ENCODE results near the gene RNF217.
"Not testable (repeated sequence)": the region's sequence is repeated elsewhere in the genome, so short reads cannot be mapped to it uniquely, and the experiment has no call there.

The RNF217 gene

DNA sequence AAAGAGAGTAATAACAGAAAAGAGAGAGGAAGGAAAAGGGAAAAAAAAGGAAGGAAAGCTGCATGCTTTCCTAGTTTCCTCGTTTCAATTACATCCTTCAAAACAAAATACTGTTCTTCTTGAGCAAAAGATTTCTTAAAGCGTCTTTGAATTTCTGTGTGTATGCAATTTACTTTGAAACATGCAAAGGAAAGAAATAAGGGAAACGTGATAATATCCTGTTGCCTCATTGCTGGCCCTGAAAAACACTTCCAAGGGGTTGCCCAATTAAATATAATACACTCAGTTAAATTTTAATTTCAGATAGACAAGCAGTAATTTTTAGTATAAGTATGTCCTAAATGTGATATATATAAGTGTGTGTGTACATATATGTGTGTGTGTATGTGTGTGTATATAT is 140.2 kb downstream of the RNF217 start:
- no peak for DNase-seq

- DNase-seq, result peak; percentile 45
Observed at GRCh38 chr6:125102891-125103290, 140.7 kb downstream of the RNF217 start.

GRCh38 chr6:125104425-125104824 is 142.2 kb downstream of the RNF217 start:
- DNase-seq, result no peak

GRCh38 chr6:125107048-125107447 is 144.8 kb downstream of the RNF217 start:
- no peak for DNase-seq

GRCh38 chr6:125107896-125108295 is 145.7 kb downstream of the RNF217 start:
- no peak for DNase-seq

DNA sequence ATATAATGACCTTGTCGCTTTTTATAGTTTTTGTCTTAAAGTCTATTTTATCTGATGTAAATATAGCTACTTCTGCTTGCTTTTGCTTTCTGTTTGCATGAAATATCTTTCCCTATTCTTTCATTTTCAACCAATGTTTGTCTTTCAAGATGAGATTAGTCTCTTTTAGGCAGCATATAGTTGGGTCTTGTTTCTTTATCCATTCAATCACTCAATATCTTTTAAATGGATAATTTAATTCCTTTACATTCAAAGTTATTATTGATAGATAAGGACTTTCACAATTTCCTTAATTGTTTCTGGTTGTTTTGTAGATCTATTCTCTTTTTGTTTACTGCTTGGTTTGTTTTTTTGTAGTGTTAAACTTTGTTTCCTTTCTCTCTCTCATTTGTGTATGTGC is 147.8 kb downstream of the RNF217 start:
- DNase-seq, result no peak

GRCh38 chr6:125111219-125111983 is 149.2 kb downstream of the RNF217 start:
- no peak for DNase-seq

- DNase-seq, result no peak
Observed at GRCh38 chr6:125112934-125113333, 150.7 kb downstream of the RNF217 start.

DNA sequence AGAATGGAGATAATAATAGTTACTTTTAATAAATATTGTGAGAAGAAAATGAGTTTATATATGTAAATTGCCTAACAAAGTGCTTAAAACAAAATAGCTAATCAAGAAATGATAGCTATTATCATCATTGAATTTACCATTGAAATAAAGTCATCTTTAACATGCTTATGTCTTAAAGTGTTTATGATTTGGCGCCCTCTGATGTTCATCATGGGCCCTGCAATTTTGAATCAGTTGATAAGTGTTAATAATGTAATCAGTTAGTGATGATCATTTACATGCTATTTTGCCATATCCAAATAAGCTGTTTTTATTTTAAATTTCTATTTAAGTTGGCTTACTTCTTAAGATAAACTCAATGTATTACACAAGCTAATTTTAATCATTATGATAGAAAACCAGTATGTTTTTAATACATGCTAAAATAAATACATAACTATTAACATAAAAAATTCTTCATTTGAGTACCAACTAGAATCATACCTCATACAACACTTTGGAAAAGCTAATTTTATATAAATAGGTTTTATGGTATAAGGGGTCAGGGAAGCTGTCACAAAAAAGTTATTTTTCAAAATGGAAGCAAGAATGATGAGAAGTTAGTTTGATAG is 152.1 kb downstream of the RNF217 start:
- DNase-seq, result no peak

DNA sequence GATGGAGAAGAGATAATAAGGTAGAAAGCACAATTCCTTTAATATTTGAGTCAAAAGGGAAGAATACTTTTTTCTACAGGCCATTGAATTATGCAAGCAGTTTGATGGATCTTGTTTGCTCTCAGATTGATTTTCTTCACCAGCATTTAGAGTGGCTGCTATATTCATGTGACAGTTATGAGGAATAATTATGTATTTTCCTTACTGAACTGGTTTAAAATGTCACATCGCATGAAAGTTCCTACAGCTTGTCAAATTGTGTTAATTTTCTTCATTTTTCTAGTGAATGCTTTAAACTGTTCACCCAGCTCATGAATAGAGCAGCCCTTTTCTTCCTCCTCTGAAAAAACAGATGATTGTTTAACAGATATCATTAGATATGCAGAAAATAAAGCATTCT is 153.9 kb downstream of the RNF217 start:
- DNase-seq, result no peak

DNA sequence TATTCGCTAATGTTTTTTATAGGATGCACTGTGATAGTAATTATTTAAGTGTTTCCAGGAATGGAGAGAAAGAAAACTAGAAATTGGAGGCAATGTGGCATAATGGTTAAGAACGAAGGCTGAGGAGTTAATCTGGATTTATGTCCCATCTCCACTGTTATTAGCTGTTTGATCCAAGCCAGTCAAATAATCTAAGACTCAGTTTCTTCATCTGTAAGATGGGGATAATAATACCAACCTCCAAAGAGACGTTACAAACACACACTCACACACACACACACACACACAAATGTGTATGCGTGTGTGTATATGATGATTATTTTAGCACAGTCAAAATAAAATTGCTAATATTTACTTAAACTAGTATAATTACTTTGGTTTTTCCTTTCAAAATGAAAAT is 154.5 kb downstream of the RNF217 start:
- DNase-seq, result no peak

GRCh38 chr6:125117818-125118217 is 155.6 kb downstream of the RNF217 start:
- no peak for DNase-seq

GRCh38 chr6:125120054-125120590 is 157.9 kb downstream of the RNF217 start:
- DNase-seq, result no peak

GRCh38 chr6:125121894-125122293 is 159.7 kb downstream of the RNF217 start:
- DNase-seq, result no peak

- DNase-seq, result no peak
Observed at GRCh38 chr6:125123051-125123450, 160.8 kb downstream of the RNF217 start.

DNA sequence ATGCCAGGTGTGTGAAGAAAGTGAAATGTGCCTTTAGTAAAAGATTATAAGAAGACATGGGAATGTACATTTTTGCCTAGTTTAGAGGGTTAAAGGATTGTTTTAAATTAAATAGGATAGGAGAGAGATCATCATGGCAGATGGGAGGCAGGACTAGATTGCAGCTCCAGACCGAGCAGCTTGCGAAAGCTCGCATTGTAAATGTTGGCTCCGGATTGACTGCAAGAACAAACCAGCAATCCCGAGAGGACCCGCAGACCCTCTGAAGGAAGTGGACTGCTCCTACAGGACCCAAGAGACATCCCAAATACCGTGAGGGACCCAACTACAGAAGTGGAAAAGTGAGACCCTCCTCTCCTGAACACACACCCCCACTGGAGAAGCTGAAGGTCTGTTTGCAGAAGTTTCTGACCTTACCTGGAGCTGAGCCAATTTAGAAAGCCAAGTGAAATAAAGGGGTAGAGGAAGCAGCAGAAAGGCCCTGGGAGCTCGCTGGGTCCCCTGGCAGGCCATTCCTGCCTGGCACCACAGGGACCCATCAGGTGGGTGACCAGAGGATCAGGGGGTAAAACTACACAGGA is 161.3 kb downstream of the RNF217 start:
- DNase-seq, result no peak

- DNase-seq, result peak; percentile 62
Observed at GRCh38 chr6:125124049-125124669, 161.9 kb downstream of the RNF217 start.

GRCh38 chr6:125125856-125126255 is 163.6 kb downstream of the RNF217 start:
- DNase-seq, result not testable (repeated sequence)

DNA sequence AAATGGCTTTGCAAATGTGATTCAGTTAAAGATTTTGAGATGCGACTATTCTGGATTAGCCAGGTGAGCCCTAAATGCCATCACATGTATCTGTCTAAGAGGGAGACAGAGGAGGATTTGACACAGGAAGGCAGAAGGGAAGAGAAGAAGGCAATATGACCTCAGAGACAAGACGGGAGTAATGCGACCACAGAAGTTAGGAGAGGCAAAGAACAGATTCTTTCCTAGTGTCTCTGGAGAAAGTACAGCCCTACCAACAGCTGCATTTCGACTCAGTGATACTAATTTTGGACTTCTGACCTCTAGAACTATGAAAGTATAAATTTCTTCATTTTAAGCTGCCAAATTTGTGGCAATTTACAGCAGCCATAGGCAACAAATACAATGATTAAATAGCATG is 167.1 kb downstream of the RNF217 start:
- no peak for DNase-seq

GRCh38 chr6:125132058-125132457 is 169.8 kb downstream of the RNF217 start:
- DNase-seq, result peak; percentile 35

DNA sequence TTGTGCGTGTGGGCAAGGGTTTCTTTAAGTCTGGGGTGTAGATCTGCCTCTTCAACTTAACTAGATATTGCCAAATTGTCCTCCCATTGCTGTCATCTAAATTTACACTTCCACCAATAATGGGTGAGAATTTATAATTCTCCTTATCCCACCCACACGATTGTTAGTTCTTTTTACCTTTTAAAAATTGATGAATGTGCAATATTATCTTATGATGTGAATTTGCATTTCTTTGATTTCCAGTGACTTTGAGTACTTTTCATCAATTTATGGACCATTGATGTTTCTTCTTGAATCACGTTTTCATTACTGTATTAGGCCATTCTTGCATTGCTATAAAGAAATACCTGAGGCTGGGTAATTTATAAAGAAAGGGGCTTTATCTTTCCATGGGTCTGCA is 174.1 kb downstream of the RNF217 start:
- no peak for DNase-seq

GRCh38 chr6:125138083-125138482 is 175.8 kb downstream of the RNF217 start:
- DNase-seq, result no peak

DNA sequence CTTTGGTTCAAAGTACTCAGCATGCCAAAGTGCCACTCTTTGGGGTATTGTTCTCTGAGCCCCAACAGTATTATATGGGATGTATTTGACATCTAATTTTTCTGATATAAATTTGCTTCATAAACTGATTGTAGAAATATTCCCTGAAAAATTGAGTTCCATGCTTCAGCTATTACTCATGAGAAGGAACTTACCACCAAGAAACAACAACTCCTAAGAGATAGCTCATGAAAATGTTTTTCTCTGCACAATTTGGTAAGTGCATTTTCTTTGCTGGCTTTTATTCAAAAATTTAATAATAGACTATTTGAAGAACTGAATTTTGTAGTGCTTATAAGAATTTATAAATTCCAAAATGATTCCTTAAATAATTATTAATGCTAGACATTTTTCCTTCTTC is 178.6 kb downstream of the RNF217 start:
- no peak for DNase-seq
